GM18526 (cell line): ENCODE measurements around the gene GPR68.

ENCODE experiments used
- POLR2A ChIP-seq: IDR thresholded peaks from 3 replicates; pipeline ENCODE4 v1.6.1; 2011; ENCODE audit not compliant: insufficient read length; ENCODE audit errors: extremely low read depth

Gene GPR68

GRCh38 chr14:91223028-91223783 is 21.3 kb downstream of the GPR68 start:
- TF ChIP-seq POLR2A = no peak

- no peak for TF ChIP-seq POLR2A
Measured at GRCh38 chr14:91221270-91221669, 23.2 kb downstream of the GPR68 start.

- TF ChIP-seq POLR2A = no peak
Measured at GRCh38 chr14:91220581-91221000, 23.9 kb downstream of the GPR68 start.

- no peak for TF ChIP-seq POLR2A
Measured at GRCh38 chr14:91219517-91220389, 24.8 kb downstream of the GPR68 start.

DNA sequence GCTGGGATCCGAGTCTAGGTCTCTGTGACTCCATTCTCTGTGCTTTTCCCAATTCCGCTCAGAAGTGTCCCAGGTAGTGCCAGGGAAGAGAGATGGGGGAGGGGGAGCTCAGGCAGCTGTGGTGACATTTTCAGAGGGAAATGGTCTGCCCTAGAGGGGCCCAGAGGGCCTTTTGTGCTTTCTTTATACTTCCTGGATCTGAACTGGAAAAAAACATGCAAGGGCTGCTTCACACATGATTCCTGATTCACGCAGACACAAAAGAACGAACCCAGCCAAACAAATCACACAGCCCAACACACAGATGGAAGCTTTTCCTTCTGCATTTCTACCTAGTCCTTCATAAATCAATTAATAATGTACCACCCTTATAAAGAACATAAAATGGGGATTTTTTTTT is 26.5 kb downstream of the GPR68 start:
- TF ChIP-seq POLR2A = no peak

DNA sequence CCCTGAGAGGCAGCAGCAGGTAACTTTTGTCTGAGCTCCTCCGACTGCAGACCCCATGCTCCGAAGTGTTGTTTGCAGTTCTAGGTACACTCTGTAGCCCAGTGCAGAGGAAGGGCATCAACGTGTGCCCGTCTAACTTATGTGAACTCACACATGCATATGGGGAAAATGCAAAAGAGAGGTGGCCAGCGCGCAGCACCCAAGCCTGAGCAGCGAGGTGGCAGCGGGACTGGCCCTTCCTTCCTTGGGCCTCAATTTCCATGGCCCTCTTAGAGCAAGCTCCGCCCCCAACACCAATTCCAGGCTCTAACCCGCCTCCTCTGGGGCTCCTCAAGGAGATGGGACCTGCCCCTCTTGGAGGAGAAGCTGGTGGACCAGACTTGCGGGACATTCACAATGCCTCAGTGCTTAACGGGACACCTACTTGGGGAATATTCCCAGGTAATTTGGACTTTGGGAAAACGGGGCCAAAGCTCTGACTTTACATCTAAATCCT is 27.7 kb downstream of the GPR68 start:
- TF ChIP-seq POLR2A = no peak

DNA sequence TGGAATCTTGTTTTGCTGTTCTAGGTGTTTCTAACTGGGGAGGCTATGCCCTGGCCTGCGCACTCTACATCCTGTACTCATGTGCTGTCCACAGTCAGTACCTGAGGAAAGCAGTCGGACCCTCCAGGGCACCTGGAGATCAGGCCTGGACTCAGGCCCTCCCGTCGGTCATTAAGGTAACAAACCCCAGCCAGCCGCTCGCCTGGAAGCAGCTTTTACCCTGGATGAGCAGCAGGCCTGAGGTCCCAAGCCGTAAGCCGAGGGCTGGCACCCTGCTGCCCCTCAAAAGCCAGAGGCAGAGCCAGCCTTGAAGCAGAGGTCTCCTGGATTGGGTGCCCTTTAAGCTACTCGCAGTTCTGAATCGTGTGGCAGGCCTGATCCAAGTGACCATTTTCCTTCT is 29.1 kb downstream of the GPR68 start:
- TF ChIP-seq POLR2A = no peak

GRCh38 chr14:91214306-91214705 is 30.2 kb downstream of the GPR68 start:
- no peak for TF ChIP-seq POLR2A

DNA sequence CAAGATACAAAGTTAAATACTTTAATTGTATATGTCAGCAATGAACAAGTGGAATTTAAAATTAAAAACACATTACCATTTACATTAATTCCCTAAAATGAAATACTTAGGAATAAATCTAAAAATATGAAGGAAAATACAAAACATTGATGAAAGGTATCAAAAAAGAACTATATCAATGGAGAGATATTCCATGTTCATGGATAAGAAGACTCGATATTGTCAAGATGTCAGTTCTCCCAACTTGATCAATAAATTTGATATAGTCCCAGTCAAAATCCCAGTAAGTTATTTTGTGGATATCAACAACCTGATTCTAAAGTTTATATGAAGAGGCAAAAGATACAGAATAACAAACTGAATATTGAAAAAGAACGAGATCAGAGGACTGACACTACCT is 33.5 kb downstream of the GPR68 start:
- TF ChIP-seq POLR2A = no peak

GRCh38 chr14:91207008-91207407 is 37.5 kb downstream of the GPR68 start:
- no peak for TF ChIP-seq POLR2A

DNA sequence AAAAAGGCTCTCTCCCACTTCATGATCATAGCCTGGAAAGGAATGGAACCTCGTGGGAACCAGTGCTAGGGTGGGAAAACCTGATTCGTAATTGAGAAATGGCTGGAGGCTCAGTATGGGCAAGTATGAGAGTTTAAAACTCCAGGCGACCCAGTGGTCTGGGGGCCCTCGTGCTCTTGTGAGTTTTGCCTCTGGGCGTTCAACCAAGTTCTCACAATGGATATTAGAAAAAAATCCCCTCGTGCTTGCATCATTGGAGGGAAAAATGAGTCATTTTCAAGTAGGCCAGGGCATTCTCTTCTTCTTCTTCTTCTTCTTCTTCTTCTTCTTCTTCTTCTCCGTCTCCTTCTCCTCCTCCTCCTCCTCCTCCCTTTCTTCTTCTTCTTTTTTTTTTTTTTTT is 39.0 kb downstream of the GPR68 start:
- no peak for TF ChIP-seq POLR2A

DNA sequence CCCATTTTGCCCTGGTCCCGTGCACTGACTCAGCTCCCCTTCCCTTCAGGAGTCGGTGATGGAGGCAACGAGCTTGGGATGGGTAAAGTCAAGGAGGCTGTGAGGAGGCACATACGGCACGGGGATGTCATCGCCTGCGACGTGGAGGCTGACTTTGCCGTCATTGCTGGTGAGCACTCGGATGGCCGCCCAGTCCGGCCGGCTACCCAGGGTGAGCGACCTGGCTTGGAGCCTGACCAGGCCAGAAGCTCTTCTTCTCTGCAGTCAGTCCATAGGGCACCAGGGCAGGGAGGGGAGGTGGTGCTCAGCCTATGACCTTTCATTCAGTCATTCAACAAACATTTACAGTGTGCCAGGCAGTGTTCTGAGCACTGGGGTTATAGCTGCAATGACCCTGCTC is 39.8 kb downstream of the GPR68 start:
- TF ChIP-seq POLR2A = no peak

DNA sequence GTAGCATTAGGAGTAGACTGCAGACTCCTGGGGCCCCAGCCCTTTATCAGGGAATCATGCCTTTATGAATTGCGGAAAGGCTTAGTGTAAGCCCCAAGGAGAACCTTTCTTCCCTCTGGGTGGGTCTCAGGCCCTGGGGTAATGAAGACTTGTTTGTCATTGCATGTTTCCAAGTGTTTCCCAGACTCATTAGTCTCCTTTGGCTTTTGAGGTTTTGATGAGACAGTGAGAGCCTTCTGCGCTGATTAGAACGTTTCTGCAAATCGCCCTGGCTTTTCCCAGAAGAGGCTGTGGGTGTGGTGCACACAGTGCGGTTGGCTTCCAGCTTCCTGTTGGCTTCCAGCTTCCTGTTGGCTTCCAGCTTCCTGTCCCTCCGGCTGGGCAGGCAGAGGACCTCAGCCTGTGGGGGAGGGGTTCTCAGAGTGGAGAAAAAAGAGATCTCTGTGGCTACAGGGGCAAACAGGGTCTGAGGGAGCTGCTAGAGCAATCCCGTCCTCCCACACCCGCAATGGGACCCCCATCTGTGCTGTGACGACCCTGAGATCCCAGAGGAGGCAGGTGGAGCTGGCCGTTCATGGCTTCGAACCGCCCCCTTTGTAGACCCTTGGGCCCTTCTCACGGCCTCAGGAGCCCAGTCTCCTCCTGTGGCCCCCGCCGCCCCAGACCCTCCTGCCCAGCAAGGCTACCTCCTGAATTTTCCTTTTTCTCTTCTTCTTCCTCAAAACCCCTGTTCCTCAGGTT is 42.1 kb downstream of the GPR68 start:
- no peak for TF ChIP-seq POLR2A

DNA sequence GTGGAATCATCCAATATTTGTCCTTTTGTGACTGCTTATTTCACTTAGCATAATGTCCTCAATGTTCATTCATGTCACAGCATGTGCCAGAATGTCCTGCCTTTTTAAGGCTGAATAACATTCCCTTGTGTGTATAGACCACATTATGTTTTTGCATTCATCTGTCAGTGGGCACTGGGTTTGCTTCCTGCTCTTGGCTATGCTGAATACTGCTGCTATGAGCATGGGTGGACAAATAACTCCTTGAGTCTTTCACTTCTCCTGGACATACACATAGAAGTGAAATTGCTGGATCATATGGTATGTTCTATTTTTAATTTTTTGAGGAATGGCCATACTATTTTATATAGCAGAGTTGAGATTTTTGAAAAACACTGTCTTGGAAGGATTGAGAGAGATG is 46.9 kb downstream of the GPR68 start:
- no peak for TF ChIP-seq POLR2A

DNA sequence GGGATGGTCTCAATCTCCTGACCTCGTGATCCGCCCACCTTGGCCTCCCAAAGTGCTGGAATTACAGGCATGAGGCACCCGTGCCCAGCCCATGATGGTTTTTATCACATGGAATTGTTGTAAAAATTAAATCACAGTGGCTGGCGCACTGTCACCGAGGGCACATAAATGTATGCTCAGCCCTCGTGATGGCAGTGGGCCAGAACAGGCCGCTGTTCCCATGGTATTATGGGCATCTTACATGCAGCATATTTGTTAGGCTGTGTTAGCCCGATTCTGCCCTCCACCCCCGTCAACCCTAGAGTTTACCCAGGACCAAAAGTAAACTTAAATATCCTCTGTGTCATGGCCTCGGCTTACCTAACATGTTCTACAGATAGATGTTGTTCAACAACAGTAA is 48.6 kb downstream of the GPR68 start:
- TF ChIP-seq POLR2A = no peak

GRCh38 chr14:91193069-91193468 is 51.4 kb downstream of the GPR68 start:
- TF ChIP-seq POLR2A = no peak

DNA sequence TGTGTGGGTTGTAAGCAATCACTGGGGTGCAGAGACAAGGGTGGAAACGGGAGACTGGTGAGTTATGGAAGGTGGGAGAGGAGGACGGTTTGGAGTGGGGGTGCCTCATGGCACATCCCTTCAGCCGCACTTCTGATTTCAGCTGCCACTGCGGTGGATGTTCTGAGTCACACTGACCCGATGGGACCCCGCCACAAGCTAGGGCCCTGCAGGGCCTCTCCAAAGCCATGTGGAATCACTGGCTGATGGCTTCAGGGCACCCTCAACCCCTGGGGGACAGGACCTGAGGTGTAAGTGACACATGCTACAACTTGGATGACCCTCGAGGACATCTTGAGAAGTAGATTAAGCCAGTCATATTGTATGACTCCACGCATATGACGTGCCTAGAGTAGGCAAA is 53.7 kb downstream of the GPR68 start:
- TF ChIP-seq POLR2A = no peak
